ENCODE data around the gene RHBDD1. TPM values are rescaled to one million over a fixed set of nuclear protein-coding genes. Genes with fewer than 3 reads are reported as not detected.

Gene RHBDD1
- total RNA-seq, 1 donor from 2014 or later, result 14.1 TPM

- no peak overlapping the region for H3K4me3 ChIP-seq (ENCODE audit: low read depth, low read length)
- TF ChIP-seq, protein P1, sequence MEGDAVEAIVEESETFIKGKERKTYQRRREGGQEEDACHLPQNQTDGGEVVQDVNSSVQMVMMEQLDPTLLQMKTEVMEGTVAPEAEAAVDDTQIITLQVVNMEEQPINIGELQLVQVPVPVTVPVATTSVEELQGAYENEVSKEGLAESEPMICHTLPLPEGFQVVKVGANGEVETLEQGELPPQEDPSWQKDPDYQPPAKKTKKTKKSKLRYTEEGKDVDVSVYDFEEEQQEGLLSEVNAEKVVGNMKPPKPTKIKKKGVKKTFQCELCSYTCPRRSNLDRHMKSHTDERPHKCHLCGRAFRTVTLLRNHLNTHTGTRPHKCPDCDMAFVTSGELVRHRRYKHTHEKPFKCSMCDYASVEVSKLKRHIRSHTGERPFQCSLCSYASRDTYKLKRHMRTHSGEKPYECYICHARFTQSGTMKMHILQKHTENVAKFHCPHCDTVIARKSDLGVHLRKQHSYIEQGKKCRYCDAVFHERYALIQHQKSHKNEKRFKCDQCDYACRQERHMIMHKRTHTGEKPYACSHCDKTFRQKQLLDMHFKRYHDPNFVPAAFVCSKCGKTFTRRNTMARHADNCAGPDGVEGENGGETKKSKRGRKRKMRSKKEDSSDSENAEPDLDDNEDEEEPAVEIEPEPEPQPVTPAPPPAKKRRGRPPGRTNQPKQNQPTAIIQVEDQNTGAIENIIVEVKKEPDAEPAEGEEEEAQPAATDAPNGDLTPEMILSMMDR (conservative IDR thresholded peaks at IDR 0.05; ENCODE audit: low read depth, low read length), result no peak
- DNase-seq (ENCODE audit: low read depth), result no peak
Measured at GRCh38 chr2:226845386-226846116, 9.7 kb downstream of the RHBDD1 start.

GRCh38 chr2:226847090-226847489 is 11.2 kb downstream of the RHBDD1 start:
- DNase-seq (ENCODE audit: low read depth), result no peak
- no peak overlapping the region for H3K4me3 ChIP-seq (ENCODE audit: low read depth, low read length)
- TF ChIP-seq, protein P1 (conservative IDR thresholded peaks at IDR 0.05; ENCODE audit: low read depth, low read length), result no peak

GRCh38 chr2:226847511-226847910 is 11.7 kb downstream of the RHBDD1 start:
- TF ChIP-seq, protein P1 (conservative IDR thresholded peaks at IDR 0.05; ENCODE audit: low read depth, low read length), result no peak
- DNase-seq (ENCODE audit: low read depth), result no peak
- no peak overlapping the region for H3K4me3 ChIP-seq (ENCODE audit: low read depth, low read length)

- no peak for DNase-seq (ENCODE audit: low read depth)
- H3K4me3 ChIP-seq (ENCODE audit: low read depth, low read length), result no peak overlapping the region
- TF ChIP-seq, protein P1 (conservative IDR thresholded peaks at IDR 0.05; ENCODE audit: low read depth, low read length), result no peak
Measured at GRCh38 chr2:226849349-226849748, 13.5 kb downstream of the RHBDD1 start.

GRCh38 chr2:226850024-226850423 is 14.2 kb downstream of the RHBDD1 start:
- TF ChIP-seq, protein P1 (conservative IDR thresholded peaks at IDR 0.05; ENCODE audit: low read depth, low read length), result no peak
- DNase-seq (ENCODE audit: low read depth), result no peak
- no peak overlapping the region for H3K4me3 ChIP-seq (ENCODE audit: low read depth, low read length)

GRCh38 chr2:226855787-226856186 is 19.9 kb downstream of the RHBDD1 start:
- TF ChIP-seq, protein P1 (conservative IDR thresholded peaks at IDR 0.05; ENCODE audit: low read depth, low read length), result no peak
- H3K4me3 ChIP-seq (ENCODE audit: low read depth, low read length), result no peak overlapping the region
- DNase-seq (ENCODE audit: low read depth), result no peak

- TF ChIP-seq, protein P1 (conservative IDR thresholded peaks at IDR 0.05; ENCODE audit: low read depth, low read length), result no peak
- DNase-seq (ENCODE audit: low read depth), result no peak
- no peak overlapping the region for H3K4me3 ChIP-seq (ENCODE audit: low read depth, low read length)
Measured at GRCh38 chr2:226860087-226860486, 24.2 kb downstream of the RHBDD1 start.

Data from epithelial cell of proximal tubule (primary cell).